Erythroblast (primary cell): ENCODE measurements around the gene CABP4.
A peak's percentile ranks its signal among the peaks of the same experiment; 100 is the strongest.

Experiments used
- DNase-seq, 2 experiments: peaks; one replicate each; lab custom pipeline; 2025; lab: John Stamatoyannopoulos, UW
- GATA1 ChIP-seq: IDR thresholded peaks from 2 replicates; pipeline ENCODE4 v1.6.1; 2011; ENCODE audit warnings: low read depth, mild to moderate bottlenecking, control low read depth, low read length, moderate library complexity
- POLR2A ChIP-seq: IDR thresholded peaks from 2 replicates; pipeline ENCODE4 v1.6.1; 2011; ENCODE audit warnings: mild to moderate bottlenecking, low read length

CABP4 gene

GRCh38 chr11:67435727-67436458 is 19.3 kb upstream of the CABP4 start:
- TF ChIP-seq GATA1: no peak
- no peak for TF ChIP-seq POLR2A

GRCh38 chr11:67436459-67437081 is 18.6 kb upstream of the CABP4 start:
- TF ChIP-seq POLR2A (no peak), GATA1 (no peak)
- DNase-seq: peak in 1 of 2 experiments; percentile 48

More at GRCh38 chr11:67435727-67436458, 19.3 kb upstream of the CABP4 start:
- DNase-seq: no peak

- no peak for DNase-seq
- TF ChIP-seq GATA1: no peak
- no peak for TF ChIP-seq POLR2A
Observed at GRCh38 chr11:67437082-67437808, 17.9 kb upstream of the CABP4 start, which contains the start of gene PTPRCAP. Gene PTPRCAP (minus strand): TSS chr11:67437682. CDS start chr11:67437619, 63 bp downstream.

- TF ChIP-seq POLR2A (no peak), GATA1 (no peak)
- DNase-seq: no peak
Observed at GRCh38 chr11:67437809-67438157, 17.4 kb upstream of the CABP4 start.

GRCh38 chr11:67438158-67438902 is 16.8 kb upstream of the CABP4 start:
- DNase-seq: no peak
- no peak for TF ChIP-seq GATA1
- no peak for TF ChIP-seq POLR2A

- TF ChIP-seq POLR2A (peak; percentile 20), GATA1 (no peak)
- DNase-seq: no peak
Observed at GRCh38 chr11:67439321-67440228, 15.6 kb upstream of the CABP4 start.

GRCh38 chr11:67440229-67441097 is 14.7 kb upstream of the CABP4 start:
- DNase-seq: no peak
- no peak for TF ChIP-seq GATA1
- TF ChIP-seq POLR2A: no peak

- TF ChIP-seq GATA1 (no peak), POLR2A (no peak)
- DNase-seq: no peak
Observed at GRCh38 chr11:67441098-67441563, 14.0 kb upstream of the CABP4 start.

GRCh38 chr11:67441731-67442351 is 13.3 kb upstream of the CABP4 start:
- TF ChIP-seq POLR2A: no peak
- TF ChIP-seq GATA1: no peak
- DNase-seq: no peak

- DNase-seq: no peak
- no peak for TF ChIP-seq POLR2A
- no peak for TF ChIP-seq GATA1
Observed at GRCh38 chr11:67442504-67443404, 12.4 kb upstream of the CABP4 start.

GRCh38 chr11:67445515-67445914 is 9.6 kb upstream of the CABP4 start:
- no peak for TF ChIP-seq GATA1
- TF ChIP-seq POLR2A: no peak
- no peak for DNase-seq
